Measurements from ENCODE around the gene BNIP3. TPM values are rescaled to one million over a fixed set of nuclear protein-coding genes. Genes with fewer than 3 reads are reported as not detected.

The BNIP3 gene
- total RNA-seq, 1 experiment from 2014 or later: 57.1 TPM

DNA sequence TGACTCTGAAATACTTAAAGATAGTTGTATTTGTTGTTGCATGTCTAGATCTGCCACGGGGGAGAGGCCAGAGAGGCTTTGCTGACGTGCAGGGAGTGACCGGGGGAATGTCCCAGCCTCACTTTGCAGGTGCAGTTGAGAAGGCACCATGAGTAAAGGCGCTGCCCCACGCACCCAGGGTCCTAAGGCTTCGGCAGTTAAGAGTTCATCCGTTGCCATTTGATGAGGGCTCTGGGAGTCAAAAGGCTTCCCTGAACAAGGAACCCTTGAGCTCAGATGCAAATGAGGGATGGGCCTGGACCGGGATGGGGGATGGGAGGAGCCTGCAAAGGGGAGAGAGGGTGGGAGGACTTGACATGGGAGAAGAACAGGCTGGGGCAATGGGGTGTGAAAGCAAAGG lies 60.5 kb downstream of the BNIP3 start:
- H3K79me2 ChIP-seq (ENCODE audit: insufficient read depth, low read length): peaks cover 20% of the 10 kb centered on the region; the same call in 1 of the 2 replicates
- Mint-ChIP-seq H3K9me3 (peaks cover 0 to 6% of the 10 kb centered on the region in 2 experiments; a peak in 1 of 5 replicates), H3K4me3 (peak overlapping the region in 1 of 2 experiments; percentile 13; a peak in 1 of 5 replicates), H3K27ac (peak overlapping the region in 2 of 3 experiments; percentile 6 to 55; a peak in 4 of 7 replicates), H3K27me3 (ENCODE audit: low read depth) (no peaks in the 10 kb centered on the region), H3K4me1 (peaks cover 37 to 42% of the 10 kb centered on the region in 2 experiments), H3K36me3 (ENCODE audit: insufficient read depth in 1 of 3, low read depth in 3 of 3) (peaks cover 0 to 5% (median 3%) of the 10 kb centered on the region in 3 experiments; a peak in 2 of 7 replicates)
- no peak overlapping the region for H3K4me2 ChIP-seq (ENCODE audit: insufficient read depth, insufficient read length, low read length)
- H4K20me1 ChIP-seq (ENCODE audit: control insufficient read depth, insufficient read depth, insufficient read length): no peaks in the 10 kb centered on the region
- H3K23ac ChIP-seq (ENCODE audit: insufficient read length, low read depth, low read length): no peak overlapping the region
- DNase-seq: peak; percentile 63
- no peak overlapping the region for H4K91ac ChIP-seq (ENCODE audit: insufficient read length, low read depth, low read length)
- no peaks in the 10 kb centered on the region for H3K27me3 ChIP-seq (ENCODE audit: insufficient read depth, low read length)
- H2BK12ac ChIP-seq (ENCODE audit: insufficient read length, low read depth, low read length): no peak overlapping the region
- H3K9me3 ChIP-seq (ENCODE audit: control insufficient read depth, low read depth, low read length): no peaks in the 10 kb centered on the region
- no peak overlapping the region for H2BK20ac ChIP-seq (ENCODE audit: low read depth, low read length, poor library complexity, severe bottlenecking)
- no peak overlapping the region for H3K27ac ChIP-seq (ENCODE audit: insufficient read length, low read depth, low read length)
- H2BK5ac ChIP-seq (ENCODE audit: insufficient read length, low read length): no peak overlapping the region
- TF ChIP-seq, protein P1, sequence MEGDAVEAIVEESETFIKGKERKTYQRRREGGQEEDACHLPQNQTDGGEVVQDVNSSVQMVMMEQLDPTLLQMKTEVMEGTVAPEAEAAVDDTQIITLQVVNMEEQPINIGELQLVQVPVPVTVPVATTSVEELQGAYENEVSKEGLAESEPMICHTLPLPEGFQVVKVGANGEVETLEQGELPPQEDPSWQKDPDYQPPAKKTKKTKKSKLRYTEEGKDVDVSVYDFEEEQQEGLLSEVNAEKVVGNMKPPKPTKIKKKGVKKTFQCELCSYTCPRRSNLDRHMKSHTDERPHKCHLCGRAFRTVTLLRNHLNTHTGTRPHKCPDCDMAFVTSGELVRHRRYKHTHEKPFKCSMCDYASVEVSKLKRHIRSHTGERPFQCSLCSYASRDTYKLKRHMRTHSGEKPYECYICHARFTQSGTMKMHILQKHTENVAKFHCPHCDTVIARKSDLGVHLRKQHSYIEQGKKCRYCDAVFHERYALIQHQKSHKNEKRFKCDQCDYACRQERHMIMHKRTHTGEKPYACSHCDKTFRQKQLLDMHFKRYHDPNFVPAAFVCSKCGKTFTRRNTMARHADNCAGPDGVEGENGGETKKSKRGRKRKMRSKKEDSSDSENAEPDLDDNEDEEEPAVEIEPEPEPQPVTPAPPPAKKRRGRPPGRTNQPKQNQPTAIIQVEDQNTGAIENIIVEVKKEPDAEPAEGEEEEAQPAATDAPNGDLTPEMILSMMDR (conservative IDR thresholded peaks at IDR 0.05): no peak
- H3K56ac ChIP-seq (ENCODE audit: insufficient read length, low read depth, low read length): no peak overlapping the region
- H3K14ac ChIP-seq (ENCODE audit: insufficient read depth, low read length): no peak overlapping the region
- no peak overlapping the region for H3K9ac ChIP-seq (ENCODE audit: extremely low read depth, insufficient read length, low read length)
- 0 out of 2 replicates have a peak, but pooled peaks cover 3% of the 10 kb centered on the region for H3K4me1 ChIP-seq (ENCODE audit: insufficient read depth, low read length)
- H3K4ac ChIP-seq (ENCODE audit: low read depth, low read length): no peak overlapping the region
- H2BK15ac ChIP-seq (ENCODE audit: low read depth, low read length): no peak overlapping the region
- H3T11ph ChIP-seq (ENCODE audit: low read length): no peak overlapping the region
- H3K18ac ChIP-seq (ENCODE audit: insufficient read length, low read depth, low read length): no peak overlapping the region
- H3K23me2 ChIP-seq (ENCODE audit: insufficient read length, low read depth, low read length, poor library complexity, severe bottlenecking): no peaks in the 10 kb centered on the region
- H2AFZ ChIP-seq (ENCODE audit: low read length): no peak overlapping the region
- H4K5ac ChIP-seq (ENCODE audit: insufficient read length, low read depth, low read length): no peak overlapping the region
- no peak overlapping the region for H2AK5ac ChIP-seq (ENCODE audit: insufficient read length, low read length)
- peaks cover 5% of the 10 kb centered on the region for H3K79me1 ChIP-seq (ENCODE audit: insufficient read depth, low read depth, low read length, poor library complexity, severe bottlenecking)
- H2BK120ac ChIP-seq (ENCODE audit: low read depth, low read length, poor library complexity, severe bottlenecking): no peak overlapping the region
- no CpG with 5 or more reads among the region's 8 CpGs for WGBS (ENCODE audit: extremely low coverage, insufficient read length, low lambda C conversion rate)
- no peak overlapping the region for H4K8ac ChIP-seq (replicated peaks; ENCODE audit: insufficient read length, low read depth, low read length)
